CD14-positive monocyte (primary cell): ENCODE results near the gene HMMR. TPM values are rescaled to one million over a fixed set of nuclear protein-coding genes. Genes with fewer than 3 reads are reported as not detected.

ENCODE experiments used
- DNase-seq, 3 donors: peaks; one replicate each; pipeline ENCODE4 v3.0.0-alpha.2; 2011 to 2022
- H2AFZ ChIP-seq: 2 replicates; pipeline ENCODE4 v1.6.0; 2012; ENCODE audit warnings: mild to moderate bottlenecking, low read depth, low read length, inconsistent platforms; ENCODE audit not compliant: insufficient read depth, poor library complexity, severe bottlenecking
- H3K27ac ChIP-seq, 2 donors: 1 replicate in 1 of 2; 2 replicates in 1 of 2; pipeline ENCODE4 v1.5.1; 2012 to 2013; ENCODE audit warnings: low read length in 2 of 2, control low read depth in 1 of 2, inconsistent platforms in 1 of 2, low read depth in 1 of 2, mild to moderate bottlenecking in 1 of 2
- H3K27me3 ChIP-seq, 2 donors: one replicate each; pipeline versions ENCODE4 v1.6.0 to v1.6.1; 2011 to 2013; ENCODE audit warnings: low read length in 2 of 2; ENCODE audit not compliant: control insufficient read depth in 2 of 2, insufficient read depth in 2 of 2
- H3K36me3 ChIP-seq, 2 donors: replicated peaks in 1 of 2; 1 replicate in 1 of 2; 2 replicates in 1 of 2; pipeline versions ENCODE4 v1.5.1 to v1.6.1; 2012 to 2013; ENCODE audit warnings: low read length in 2 of 2, control low read depth in 1 of 2, inconsistent platforms in 1 of 2, mild to moderate bottlenecking in 1 of 2; ENCODE audit not compliant: insufficient read depth in 2 of 2, control insufficient read depth in 1 of 2
- H3K4me1 ChIP-seq, 2 donors: 1 replicate in 1 of 2; 2 replicates in 1 of 2; pipeline versions ENCODE4 v1.5.1 to v1.6.1; 2012 to 2013; ENCODE audit warnings: low read length in 2 of 2, control low read depth in 1 of 2, inconsistent platforms in 1 of 2, mild to moderate bottlenecking in 1 of 2, moderate library complexity in 1 of 2; ENCODE audit not compliant: insufficient read depth in 2 of 2, control insufficient read depth in 1 of 2
- H3K4me2 ChIP-seq: replicated peaks from 2 replicates; pipeline ENCODE3; 2012; ENCODE audit warnings: low read length, moderate library complexity, mild to moderate bottlenecking; ENCODE audit not compliant: poor library complexity, severe bottlenecking; ENCODE audit errors: extremely low read depth
- H3K4me3 ChIP-seq, 3 experiments: fragments of 200-600 bp in 1 of 3; sonication (generic) in 1 of 3; replicated peaks in 1 of 3; 1 replicate in 2 of 3; 2 replicates in 1 of 3; pipeline ENCODE4 v1.5.1; 2011 to 2013; ENCODE audit warnings: low read length in 3 of 3, mild to moderate bottlenecking in 3 of 3, control low read depth in 2 of 3, low read depth in 2 of 3, inconsistent platforms in 1 of 3, moderate library complexity in 1 of 3
- H3K79me2 ChIP-seq: 2 replicates; pipeline ENCODE4 v1.6.0; 2012; ENCODE audit warnings: mild to moderate bottlenecking, control low read depth, inconsistent platforms, low read length, moderate library complexity; ENCODE audit not compliant: insufficient read depth
- H3K9ac ChIP-seq: 2 replicates; pipeline ENCODE4 v1.6.0; 2017; ENCODE audit warnings: low read length, mild to moderate bottlenecking; ENCODE audit not compliant: insufficient read depth, poor library complexity, severe bottlenecking
- H3K9me3 ChIP-seq, 2 donors: replicated peaks in 1 of 2; 1 replicate in 1 of 2; 2 replicates in 1 of 2; pipeline versions ENCODE4 v1.5.1 to v1.6.1; 2012 to 2013; ENCODE audit warnings: low read length in 2 of 2, control low read depth in 1 of 2; ENCODE audit not compliant: control insufficient read depth in 1 of 2, insufficient read depth in 1 of 2
- H4K20me1 ChIP-seq: 2 replicates; pipeline ENCODE4 v1.6.0; 2012; ENCODE audit warnings: mild to moderate bottlenecking, low read length, control low read depth, moderate library complexity; ENCODE audit not compliant: insufficient read depth
- H3K27ac Mint-ChIP-seq, 7 donors: one replicate each; pipeline ENCODE4 v1.8.0; 2020; ENCODE audit warnings: mild to moderate bottlenecking in 7 of 7, mixed read lengths in 7 of 7, moderate library complexity in 6 of 7, inconsistent platforms in 2 of 7
- H3K27me3 Mint-ChIP-seq, 3 donors: one replicate each; pipeline ENCODE4 v1.8.0; 2021 to 2022; ENCODE audit warnings: low read depth in 3 of 3, mild to moderate bottlenecking in 3 of 3, mixed read lengths in 3 of 3, moderate library complexity in 3 of 3, inconsistent platforms in 1 of 3
- H3K36me3 Mint-ChIP-seq, 2 donors: one replicate each; pipeline ENCODE4 v1.8.0; 2020; ENCODE audit warnings: mixed read lengths in 2 of 2, inconsistent platforms in 1 of 2, mild to moderate bottlenecking in 1 of 2
- H3K4me1 Mint-ChIP-seq: one replicate; pipeline ENCODE4 v1.8.0; 2020; ENCODE audit warnings: mild to moderate bottlenecking, mixed read lengths
- H3K4me3 Mint-ChIP-seq, 2 donors: one replicate each; pipeline ENCODE4 v1.8.0; 2020; ENCODE audit warnings: mild to moderate bottlenecking in 2 of 2, mixed read lengths in 2 of 2, moderate library complexity in 1 of 2
- H3K9me3 Mint-ChIP-seq, 7 donors: one replicate each; pipeline ENCODE4 v1.8.0; 2020 to 2022; ENCODE audit warnings: mixed read lengths in 7 of 7, mild to moderate bottlenecking in 6 of 7, moderate library complexity in 6 of 7, inconsistent platforms in 2 of 7
- CTCF ChIP-seq: fragments of 200-600 bp; IDR thresholded peaks from one replicate; pipeline ENCODE4 v1.8.0; 2022; ENCODE audit warnings: antibody characterized with exemption, mild to moderate bottlenecking
- WGBS: methylation state at CpG from one replicate; pipeline ENCODE4 v1.1.5; 2013; ENCODE audit warnings: missing lambda C conversion rate; ENCODE audit not compliant: insufficient coverage; 5-methylcytosine and 5-hydroxymethylcytosine counted together
- intact Hi-C, 2 donors: fragments of 100-400 bp; cut with micrococcal nuclease; formaldehyde crosslinking; loops; one replicate each; pipeline versions ENCODE4 v1.15.0 to v1.15.1; 2023
- polyA plus RNA-seq, 3 donors: library from polyadenylated mRNA; depleted of rRNA in 1 of 3; unstranded in 2 of 3; stranded (reverse) in 1 of 3; fragments of 300-500 nt in 2 of 3; fragments of >200 nt in 1 of 3; fragmentation: Illumina TruSeq in 2 of 3; gene quantifications; 1 replicate in 2 of 3; 2 replicates in 1 of 3; pipeline ENCODE4 v1.2.3, GENCODE V29; 2012 to 2021

HMMR gene
- polyA plus RNA-seq, 3 donors, result 0.29 TPM; not detected in 2

- Histone ChIP-seq H3K4me1 (peaks cover 3 to 8% of the 10 kb centered on the region in 2 donors), H4K20me1 (no peaks in the 10 kb centered on the region), H3K27me3 (no peaks in the 10 kb centered on the region), H3K4me2 (no peak overlapping the region), H3K9ac (no peak overlapping the region), H3K4me3 (no peak overlapping the region), H3K9me3 (no peaks in the 10 kb centered on the region), H3K36me3 (no peaks in the 10 kb centered on the region), H3K79me2 (peaks cover under 1% of the 10 kb centered on the region), H2AFZ (no peak overlapping the region), H3K27ac (no peak overlapping the region)
- H3K9me3 Mint-ChIP-seq, result no peaks in the 10 kb centered on the region
- H3K27me3 Mint-ChIP-seq, result no peaks in the 10 kb centered on the region
- DNase-seq, result no peak
- peaks cover 7% of the 10 kb centered on the region for H3K4me1 Mint-ChIP-seq
- no peak overlapping the region for H3K27ac Mint-ChIP-seq
- no peaks in the 10 kb centered on the region for H3K36me3 Mint-ChIP-seq
- 92% methylated on average over 1 of the region's 1 CpG for WGBS
- no peak overlapping the region for H3K4me3 Mint-ChIP-seq
- intact Hi-C loops, result no loop called here
- no peak for TF ChIP-seq CTCF
These were observed 27.9 kb upstream of the HMMR start for GRCh38 chr5:163432544-163432943.

- no peak overlapping the region for H3K9ac ChIP-seq
- Mint-ChIP-seq H3K27ac (no peak overlapping the region), H3K27me3 (no peaks in the 10 kb centered on the region), H3K9me3 (no peaks in the 10 kb centered on the region), H3K4me3 (no peak overlapping the region), H3K36me3 (no peaks in the 10 kb centered on the region), H3K4me1 (peaks cover 12% of the 10 kb centered on the region)
- H3K4me2 ChIP-seq, result no peak overlapping the region
- no peak overlapping the region for H3K4me3 ChIP-seq
- no peak overlapping the region for H2AFZ ChIP-seq
- 77% methylated on average over 5 of the region's 5 CpGs for WGBS
- TF ChIP-seq CTCF, result no peak
- peaks cover 8% of the 10 kb centered on the region for H3K79me2 ChIP-seq
- H4K20me1 ChIP-seq, result no peaks in the 10 kb centered on the region
- intact Hi-C loops, result no loop called here
- H3K4me1 ChIP-seq, result peaks cover 9 to 13% of the 10 kb centered on the region in 2 donors
- DNase-seq, result no peak
- H3K9me3 ChIP-seq, result no peaks in the 10 kb centered on the region
- no peaks in the 10 kb centered on the region for H3K36me3 ChIP-seq
- no peak overlapping the region for H3K27ac ChIP-seq
- H3K27me3 ChIP-seq, result no peaks in the 10 kb centered on the region
These were observed 27.2 kb upstream of the HMMR start for GRCh38 chr5:163433271-163433670.
